ENCODE measurements around the gene CD99. TPM values are rescaled to one million over a fixed set of nuclear protein-coding genes. Genes with fewer than 3 reads are reported as not detected.

The CD99 gene
- total RNA-seq, 2 donors from 2014 or later = 242 to 317 TPM

GRCh38 chrX:2785538-2785937 is 94.4 kb downstream of the CD99 start:
- ATAC-seq (no peak), DNase-seq (no peak)
- intact Hi-C loops (cut with DNase I) = no loop called here

- DNase-seq (no peak), ATAC-seq (no peak)
- intact Hi-C loops (cut with DNase I) = no loop called here
Measured at GRCh38 chrX:2788980-2789379, 97.9 kb downstream of the CD99 start.

GRCh38 chrX:2789569-2789968 is 98.5 kb downstream of the CD99 start:
- intact Hi-C loops (cut with DNase I) = no loop called here
- ATAC-seq = no peak
- DNase-seq = no peak

Other genes starting within 250 kb of the CD99 start
- gene DHRSX, start 190.3 kb upstream of the CD99 start, total RNA-seq = 10 to 100 TPM; 21.0 to 34.0 TPM
- 10 to 100 TPM; 37.7 to 45.0 TPM for gene ZBED1, start 190.3 kb upstream of the CD99 start, total RNA-seq
- gene XG, start 60.7 kb downstream of the CD99 start, total RNA-seq = 1 to 10 TPM in 1 of 2 donors, under 1 TPM in 1; 0.38 to 1.0 TPM
- gene GYG2, start 137.6 kb downstream of the CD99 start, total RNA-seq = 10 to 100 TPM; 21.1 to 24.8 TPM
- 10 to 100 TPM in 1 of 2 donors, 1 to 10 TPM in 1; 8.1 to 10.6 TPM for gene ARSD, start 238.0 kb downstream of the CD99 start, total RNA-seq